Measurements from ENCODE around the gene TMEM97.

DNA sequence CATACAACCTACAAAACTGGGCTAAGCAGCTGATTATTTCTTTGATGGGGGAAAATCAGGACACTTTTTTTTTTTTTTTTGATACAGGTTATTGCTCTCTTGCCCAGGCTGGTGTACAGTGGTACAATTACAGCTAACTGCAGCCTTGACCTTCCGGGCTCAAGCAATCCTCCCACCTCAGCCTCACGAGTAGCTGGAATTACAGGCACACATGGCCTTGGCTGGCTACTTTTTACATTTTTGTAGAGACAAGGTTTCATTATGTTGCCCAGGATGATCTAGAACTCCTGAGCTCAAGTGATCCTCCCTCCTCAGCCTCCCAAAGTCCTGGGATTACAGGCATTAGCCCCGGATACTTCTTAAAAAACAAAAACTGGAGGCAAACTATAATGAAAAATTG lies 20.6 kb upstream of the TMEM97 start:
- TF ChIP-seq POLR2A (IDR thresholded peaks at IDR 0.05), result no peak
- TF ChIP-seq, protein P1, sequence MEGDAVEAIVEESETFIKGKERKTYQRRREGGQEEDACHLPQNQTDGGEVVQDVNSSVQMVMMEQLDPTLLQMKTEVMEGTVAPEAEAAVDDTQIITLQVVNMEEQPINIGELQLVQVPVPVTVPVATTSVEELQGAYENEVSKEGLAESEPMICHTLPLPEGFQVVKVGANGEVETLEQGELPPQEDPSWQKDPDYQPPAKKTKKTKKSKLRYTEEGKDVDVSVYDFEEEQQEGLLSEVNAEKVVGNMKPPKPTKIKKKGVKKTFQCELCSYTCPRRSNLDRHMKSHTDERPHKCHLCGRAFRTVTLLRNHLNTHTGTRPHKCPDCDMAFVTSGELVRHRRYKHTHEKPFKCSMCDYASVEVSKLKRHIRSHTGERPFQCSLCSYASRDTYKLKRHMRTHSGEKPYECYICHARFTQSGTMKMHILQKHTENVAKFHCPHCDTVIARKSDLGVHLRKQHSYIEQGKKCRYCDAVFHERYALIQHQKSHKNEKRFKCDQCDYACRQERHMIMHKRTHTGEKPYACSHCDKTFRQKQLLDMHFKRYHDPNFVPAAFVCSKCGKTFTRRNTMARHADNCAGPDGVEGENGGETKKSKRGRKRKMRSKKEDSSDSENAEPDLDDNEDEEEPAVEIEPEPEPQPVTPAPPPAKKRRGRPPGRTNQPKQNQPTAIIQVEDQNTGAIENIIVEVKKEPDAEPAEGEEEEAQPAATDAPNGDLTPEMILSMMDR (IDR thresholded peaks at IDR 0.05), result no peak
- TF ChIP-seq POLR2AphosphoS5 (IDR thresholded peaks at IDR 0.05), result no peak

Measured in prostate gland (tissue), 2 donors.